Measurements from ENCODE around the gene SDK1. TPM values are rescaled to one million over a fixed set of nuclear protein-coding genes. Genes with fewer than 3 reads are reported as not detected.

SDK1 gene
- total RNA-seq, 2 donors from 2014 or later: 19.8 to 32.4 TPM

DNA sequence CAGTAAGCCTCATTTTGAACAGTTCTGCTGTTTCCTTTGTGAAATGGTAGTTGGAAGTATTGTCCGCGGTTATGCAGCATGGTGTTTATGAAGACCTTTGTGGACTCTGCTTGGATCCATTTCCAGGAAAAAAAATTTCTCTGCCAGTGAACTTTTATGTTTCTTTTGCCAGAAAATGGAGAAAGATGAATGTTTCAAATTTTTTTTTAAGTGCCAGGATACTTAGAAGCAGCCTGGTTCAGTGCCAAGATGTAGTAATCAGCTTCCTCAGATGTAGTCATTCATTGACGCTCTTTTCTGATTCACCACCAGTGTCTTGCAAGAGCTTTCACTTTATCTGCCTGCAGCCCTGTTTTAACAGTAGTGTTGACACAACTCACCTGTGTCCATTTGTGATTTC lies 258.2 kb downstream of the SDK1 start:
- H3K4me3 ChIP-seq: no peak overlapping the region
- no peaks in the 10 kb centered on the region for H3K36me3 ChIP-seq (replicated peaks in 1 of 2; ENCODE audit: insufficient read depth in 1 of 2, low read depth in 2 of 2)
- H3K27me3 ChIP-seq: no peaks in the 10 kb centered on the region
- TF ChIP-seq CTCF (IDR thresholded peaks at IDR 0.05): no peak
- no peak for TF ChIP-seq POLR2A (IDR thresholded peaks at IDR 0.05)
- intact Hi-C loops (cut with DNase I): no loop called here
- peaks cover 48% of the 10 kb centered on the region for H3K4me1 ChIP-seq
- ATAC-seq (peak; percentile 69), DNase-seq (peak; percentile 33 to 72 (median 50))
- 17 to 25% methylated on average over 3 of the region's 3 CpGs for WGBS, 2 donors
- H3K9me3 ChIP-seq: no peaks in the 10 kb centered on the region
- peak overlapping the region in 3 of 4 donors; percentile 37 to 74 (median 70) for H3K27ac ChIP-seq

- WGBS, 2 donors: 56 to 59% methylated on average over 6 of the region's 6 CpGs
- no peaks in the 10 kb centered on the region for H3K27me3 ChIP-seq
- H3K4me1 ChIP-seq: peaks cover 48% of the 10 kb centered on the region
- TF ChIP-seq POLR2A (IDR thresholded peaks at IDR 0.05) (no peak), CTCF (IDR thresholded peaks at IDR 0.05) (no peak)
- DNase-seq (peak in 1 of 4 donors; percentile 42), ATAC-seq (peak; percentile 25)
- H3K4me3 ChIP-seq: no peak overlapping the region
- H3K36me3 ChIP-seq (replicated peaks in 1 of 2; ENCODE audit: insufficient read depth in 1 of 2, low read depth in 2 of 2): no peaks in the 10 kb centered on the region
- H3K27ac ChIP-seq: peak overlapping the region; percentile 70 to 74 (median 70)
- intact Hi-C loops (cut with DNase I): no loop called here
- H3K9me3 ChIP-seq: no peaks in the 10 kb centered on the region
Measured at GRCh38 chr7:3560495-3560894, 259.4 kb downstream of the SDK1 start.

GRCh38 chr7:3561932-3562331 lies 260.9 kb downstream of the SDK1 start:
- Histone ChIP-seq H3K4me3 (no peak overlapping the region), H3K36me3 (replicated peaks in 1 of 2; ENCODE audit: insufficient read depth in 1 of 2, low read depth in 2 of 2) (no peaks in the 10 kb centered on the region), H3K27ac (peak overlapping the region; percentile 67 to 74 (median 70)), H3K4me1 (peaks cover 48% of the 10 kb centered on the region), H3K9me3 (no peaks in the 10 kb centered on the region), H3K27me3 (no peaks in the 10 kb centered on the region)
- TF ChIP-seq CTCF (IDR thresholded peaks at IDR 0.05): peak in 3 of 7 experiments; percentile 17 to 28 (median 21)
- no peak for TF ChIP-seq POLR2A (IDR thresholded peaks at IDR 0.05)
- WGBS, 2 donors: 26 to 34% methylated on average over 5 of the region's 5 CpGs
- DNase-seq (peak; percentile 61 to 82 (median 72)), ATAC-seq (peak; percentile 89)
- intact Hi-C loops (cut with DNase I): no loop called here

- no peak overlapping the region for H3K27ac ChIP-seq
- 93 to 94% methylated on average over 3 of the region's 3 CpGs for WGBS, 2 donors
- no peak overlapping the region for H3K4me3 ChIP-seq
- peaks cover 38% of the 10 kb centered on the region for H3K4me1 ChIP-seq
- no peak for DNase-seq
- TF ChIP-seq CTCF (IDR thresholded peaks at IDR 0.05): no peak
- no peak for TF ChIP-seq POLR2A (IDR thresholded peaks at IDR 0.05)
- no peaks in the 10 kb centered on the region for H3K27me3 ChIP-seq
- intact Hi-C loops (cut with DNase I): no loop called here
- no peaks in the 10 kb centered on the region for H3K9me3 ChIP-seq
- ATAC-seq: no peak
- H3K36me3 ChIP-seq (replicated peaks in 1 of 2; ENCODE audit: insufficient read depth in 1 of 2, low read depth in 2 of 2): no peaks in the 10 kb centered on the region
Measured at GRCh38 chr7:3564231-3564630, 263.2 kb downstream of the SDK1 start.

DNA sequence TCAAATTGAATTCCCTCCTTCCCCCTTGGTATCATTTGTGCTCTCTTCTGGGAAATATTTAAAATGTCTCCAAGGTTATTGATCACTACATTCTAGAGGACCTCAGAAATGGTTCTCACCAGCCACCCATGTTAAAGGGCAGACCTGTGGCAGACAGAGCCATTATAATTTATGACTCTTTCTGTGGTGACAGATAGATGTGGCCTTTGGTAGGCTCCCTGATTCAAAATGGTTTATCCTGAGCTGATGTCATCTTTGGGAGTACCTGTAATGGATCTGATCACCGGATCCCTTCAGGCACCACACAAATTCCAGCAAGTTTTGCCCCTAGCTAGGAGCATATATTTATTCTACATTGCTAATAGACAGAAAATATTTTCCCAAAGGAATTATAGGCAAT lies 267.5 kb downstream of the SDK1 start:
- Histone ChIP-seq H3K36me3 (replicated peaks in 1 of 2; ENCODE audit: insufficient read depth in 1 of 2, low read depth in 2 of 2) (no peaks in the 10 kb centered on the region), H3K27ac (no peak overlapping the region), H3K27me3 (no peaks in the 10 kb centered on the region), H3K9me3 (no peaks in the 10 kb centered on the region), H3K4me1 (peaks cover 12% of the 10 kb centered on the region), H3K4me3 (no peak overlapping the region)
- no peak for ATAC-seq
- DNase-seq: no peak
- TF ChIP-seq CTCF (IDR thresholded peaks at IDR 0.05) (no peak), POLR2A (IDR thresholded peaks at IDR 0.05) (no peak)
- intact Hi-C loops (cut with DNase I): no loop called here
- 94 to 100% methylated on average over 1 of the region's 1 CpG for WGBS, 2 donors

Data from body of pancreas (tissue), 4 donors.